Mucosa of descending colon (tissue), 3 donors: ENCODE measurements around the gene FADS1. TPM values are rescaled to one million over a fixed set of nuclear protein-coding genes. Genes with fewer than 3 reads are reported as not detected.
A peak's percentile ranks its signal among the peaks of the same experiment; 100 is the strongest.

Experiments
- ATAC-seq: fragments of 200-7000 bp; cut with Tn5 transposase; one replicate; pipeline ENCODE4 v1.9.1; 2020; ENCODE audit warnings: mild to moderate bottlenecking, moderate library complexity
- DNase-seq, 3 donors: peaks; one replicate each; pipeline ENCODE4 v3.0.0-alpha.2; 2020
- H3K36me3 ChIP-seq: fragments of 200-600 bp; one replicate; pipeline ENCODE4 v1.8.0; 2021; ENCODE audit warnings: low read depth, mild to moderate bottlenecking
- H3K4me1 ChIP-seq: fragments of 200-600 bp; one replicate; pipeline ENCODE4 v1.8.0; 2021; ENCODE audit warnings: low read depth, mild to moderate bottlenecking
- H3K4me3 ChIP-seq: fragments of 200-600 bp; one replicate; pipeline ENCODE4 v1.8.0; 2021; ENCODE audit warnings: mild to moderate bottlenecking
- H3K9me3 ChIP-seq: fragments of 200-600 bp; one replicate; pipeline ENCODE4 v1.8.0; 2021; ENCODE audit warnings: mild to moderate bottlenecking
- CTCF ChIP-seq: fragments of 200-600 bp; IDR thresholded peaks from one replicate; pipeline ENCODE4 v1.8.0; 2022; ENCODE audit warnings: antibody characterized with exemption, mild to moderate bottlenecking
- intact Hi-C, 2 donors: fragments of 100-400 bp; cut with DNase I in 1 of 2; cut with micrococcal nuclease in 1 of 2; formaldehyde crosslinking; loops; one replicate each; pipeline versions ENCODE4 v1.11.0 to v1.11.1; 2022; cut with DNase I, micrococcal nuclease
- total RNA-seq, 3 donors: library from RNA; stranded (reverse); fragmentation: NEBNext Ultra II Directional in 2 of 3; extraction: Animal tissue kit (Norgen Biotek cat#: 25700) in 2 of 3; gene quantifications; one replicate each; pipeline versions ENCODE4 v1.2.1 to v1.2.4, GENCODE V29; 2021 to 2023
- donor health status: DM: no; HTN: no; CAD: no; lungs with moderate emphysema.
- donor health status: DM: no; HTN: no; CAD: no.
- donor health status: DM: no; HTN: yes; CAD: no.

Gene FADS1
- total RNA-seq, 3 donors from 2014 or later, result 2.8 to 17.3 (median 7.3) TPM

DNA sequence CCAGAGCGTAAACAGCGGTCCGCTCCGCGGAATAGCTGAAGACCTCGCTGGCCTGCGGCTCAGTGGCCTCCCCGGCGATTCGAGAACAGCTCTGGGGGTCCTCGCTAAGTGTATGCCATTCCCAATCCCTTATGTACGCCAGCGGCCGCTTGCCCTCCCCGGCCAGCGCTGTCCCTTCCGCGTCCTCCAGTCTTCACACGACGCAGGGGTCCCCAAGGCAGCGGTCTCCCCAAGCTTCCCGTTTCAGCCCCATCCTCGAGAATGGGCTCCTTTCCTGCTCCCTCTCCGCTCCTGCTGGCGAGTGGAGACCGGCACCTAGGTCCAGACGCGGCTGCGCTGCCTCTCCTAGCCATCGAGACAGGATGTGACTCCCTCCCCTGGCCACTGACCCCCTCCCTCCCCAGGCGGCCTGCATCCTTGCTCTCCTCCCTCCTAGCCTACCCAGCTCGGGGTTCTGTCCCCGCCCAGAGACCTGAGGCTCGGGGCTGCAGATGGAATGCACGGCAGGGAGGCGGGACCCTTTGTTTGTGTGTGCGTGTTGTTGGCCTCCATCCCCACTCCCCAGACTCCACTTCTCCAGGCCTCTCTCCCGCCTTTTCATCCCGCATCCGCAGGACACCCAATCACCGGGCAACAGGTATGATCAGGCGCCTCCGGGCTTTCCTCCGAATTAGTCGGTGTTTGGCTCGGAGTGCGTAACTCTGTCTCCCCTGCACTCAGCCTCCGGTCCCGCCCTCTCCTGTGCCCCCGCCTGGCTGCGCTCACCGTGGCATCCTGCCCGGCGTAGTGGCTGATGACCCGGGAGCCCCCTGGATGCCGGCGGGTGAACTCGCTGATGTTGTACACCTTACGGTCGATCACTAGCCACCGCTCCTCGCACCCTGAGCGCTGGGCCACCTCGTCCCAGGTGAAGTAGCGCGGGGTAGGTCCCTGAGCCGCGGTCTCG, 740 bp downstream of the FADS1 start:
- peak overlapping the region; percentile 14 for H3K4me3 ChIP-seq
- no peaks in the 10 kb centered on the region for H3K36me3 ChIP-seq
- no peak for TF ChIP-seq CTCF
- DNase-seq (peak; percentile 33 to 70 (median 63)), ATAC-seq (peak; percentile 23)
- intact Hi-C loops, result no loop called here
- no peaks in the 10 kb centered on the region for H3K9me3 ChIP-seq
- peaks cover 17% of the 10 kb centered on the region for H3K4me1 ChIP-seq

GRCh38 chr11:61814958-61815789, 1.6 kb downstream of the FADS1 start:
- DNase-seq (peak; percentile 83 to 92 (median 89)), ATAC-seq (peak; percentile 82)
- H3K4me3 ChIP-seq, result no peak overlapping the region
- no peaks in the 10 kb centered on the region for H3K36me3 ChIP-seq
- peaks cover 17% of the 10 kb centered on the region for H3K4me1 ChIP-seq
- intact Hi-C loops, result no loop called here
- TF ChIP-seq CTCF, result no peak
- no peaks in the 10 kb centered on the region for H3K9me3 ChIP-seq

DNA sequence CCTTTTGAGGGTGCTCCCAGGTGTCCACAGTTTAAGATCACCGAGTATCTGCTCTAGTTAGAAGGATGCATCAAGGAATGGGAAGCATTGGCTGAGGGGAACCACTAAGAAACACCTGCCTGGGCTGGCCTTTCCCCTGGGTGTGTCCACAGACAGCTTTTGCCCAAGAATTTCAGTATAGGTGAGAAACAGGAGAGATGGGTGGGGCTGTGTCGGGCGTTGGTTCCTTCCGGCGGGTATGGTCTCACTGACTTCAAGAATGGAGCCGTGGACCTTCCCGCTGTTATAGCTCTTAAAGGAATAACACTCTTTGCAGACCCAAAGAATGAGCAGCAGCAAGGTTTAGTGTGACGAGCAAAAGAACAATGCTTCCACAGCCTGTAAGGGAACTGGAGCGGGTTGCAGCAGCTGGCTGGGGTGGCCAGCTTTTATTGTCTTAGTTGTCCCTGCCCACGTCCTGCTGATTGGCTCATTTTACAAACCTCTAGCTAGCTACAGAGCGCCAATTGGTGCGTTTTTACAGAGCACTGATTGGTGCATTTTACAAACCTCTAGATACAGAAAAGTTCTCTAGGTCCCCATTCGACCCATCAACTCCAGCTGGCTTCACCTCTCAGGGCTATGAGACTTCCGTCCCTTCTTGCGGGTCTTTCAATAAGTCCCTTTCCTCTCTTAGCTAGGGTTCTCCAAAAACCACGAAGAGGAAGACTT, 2.4 kb downstream of the FADS1 start:
- no peaks in the 10 kb centered on the region for H3K36me3 ChIP-seq
- intact Hi-C loops, result no loop called here
- DNase-seq, result peak in 2 of 3 donors; percentile 49 to 58
- no peaks in the 10 kb centered on the region for H3K9me3 ChIP-seq
- peak; percentile 43 for ATAC-seq
- H3K4me3 ChIP-seq, result no peak overlapping the region
- H3K4me1 ChIP-seq, result peaks cover 17% of the 10 kb centered on the region
- TF ChIP-seq CTCF, result no peak

DNA sequence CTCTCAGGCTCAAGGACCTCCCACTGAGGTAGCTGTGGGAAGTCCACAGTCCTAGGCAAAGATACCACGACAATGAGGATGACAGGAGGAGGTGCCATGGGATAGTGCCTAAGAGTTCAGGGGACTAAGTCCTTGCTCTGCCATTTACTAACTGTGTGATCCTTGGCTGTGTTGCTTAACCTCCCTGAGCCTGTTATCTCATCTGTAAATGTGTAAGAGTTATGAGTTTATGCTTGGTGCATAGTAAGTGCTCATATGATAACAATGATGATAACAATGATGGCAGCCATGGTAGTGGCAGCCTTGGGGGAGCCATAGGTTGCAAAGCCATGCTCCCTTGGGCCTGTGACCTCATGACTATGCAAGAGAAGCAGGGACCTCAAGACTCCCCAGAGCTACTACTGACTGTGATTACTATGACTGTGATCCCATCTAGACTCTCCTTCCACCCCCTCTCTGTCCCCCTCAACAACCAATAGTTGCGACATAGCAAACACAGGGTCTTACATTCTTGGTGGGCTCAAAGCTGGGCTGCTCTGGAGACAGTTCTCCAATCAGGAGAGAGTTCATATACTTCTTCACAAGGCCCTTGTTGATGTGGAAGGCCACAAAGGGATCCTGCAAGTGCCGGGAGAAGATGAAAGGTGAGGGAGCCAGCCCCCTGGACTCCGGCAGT, 3.9 kb downstream of the FADS1 start:
- DNase-seq (no peak), ATAC-seq (no peak)
- Histone ChIP-seq H3K36me3 (no peaks in the 10 kb centered on the region), H3K9me3 (no peaks in the 10 kb centered on the region), H3K4me1 (peaks cover 17% of the 10 kb centered on the region), H3K4me3 (no peak overlapping the region)
- TF ChIP-seq CTCF, result no peak
- intact Hi-C loops, result no loop called here

DNA sequence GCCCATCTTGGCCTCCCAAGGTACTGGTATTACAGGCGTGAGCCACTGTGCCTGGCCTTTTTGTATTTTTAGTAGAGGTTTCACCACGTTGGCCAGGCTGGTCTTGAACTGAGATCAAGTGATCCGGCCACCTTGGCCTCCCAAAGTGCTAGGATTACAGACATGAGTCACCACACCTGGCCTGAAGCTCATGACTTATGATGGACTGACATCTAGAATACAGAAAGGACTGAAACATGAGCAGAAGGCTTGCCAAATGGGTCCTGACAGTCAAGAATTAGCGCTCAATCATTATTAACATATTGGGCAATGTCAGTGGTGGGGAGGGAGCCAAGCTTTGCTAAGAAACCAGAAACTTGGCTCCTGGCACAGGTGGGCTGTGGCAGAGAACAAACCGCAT, 5.0 kb downstream of the FADS1 start:
- DNase-seq (no peak), ATAC-seq (no peak)
- intact Hi-C loops, result no loop called here
- Histone ChIP-seq H3K4me1 (peaks cover 14% of the 10 kb centered on the region), H3K9me3 (no peaks in the 10 kb centered on the region), H3K4me3 (no peak overlapping the region), H3K36me3 (no peaks in the 10 kb centered on the region)
- TF ChIP-seq CTCF, result no peak
